K562 (cell line): ENCODE measurements around the gene RNF224. TPM values are rescaled to one million over a fixed set of nuclear protein-coding genes. Genes with fewer than 3 reads are reported as not detected.

Experiments
- BRCA1 ChIP-seq, 2 experiments: fragments of 450-650 bp in 1 of 2; sonication (generic) in 1 of 2; formaldehyde crosslinking in 1 of 2; IDR thresholded peaks; 2 replicates each; pipeline versions ENCODE4 v1.5.0 to v1.6.1; 2017 to 2020; ENCODE audit warnings: mild to moderate bottlenecking in 1 of 2, missing genetic modification reagents in 1 of 2
- CEBPB ChIP-seq: fragments of 450-650 bp; IDR thresholded peaks from 2 replicates; pipeline ENCODE4 v1.6.1; 2016; ENCODE audit warnings: missing genetic modification characterization, missing compliant biosample characterization
- DIDO1 ChIP-seq: fragments of 450-650 bp; IDR thresholded peaks from 2 replicates; pipeline ENCODE4 v1.6.1; 2016; ENCODE audit warnings: low read depth, missing biosample characterization, missing genetic modification characterization
- EHMT2 ChIP-seq: fragments of 450-650 bp; IDR thresholded peaks from 2 replicates; pipeline ENCODE4 v1.6.1; 2018; ENCODE audit warnings: antibody characterized with exemption
- GATAD2A ChIP-seq: fragments of 450-650 bp; IDR thresholded peaks from 2 replicates; pipeline ENCODE4 v1.6.1; 2017
- MAFF ChIP-seq: IDR thresholded peaks from 2 replicates; pipeline ENCODE4 v1.6.1; 2012; ENCODE audit warnings: low read length, improper control_type of control experiment
- NFE2L1 ChIP-seq: fragments of 450-650 bp; IDR thresholded peaks from 2 replicates; pipeline ENCODE4 v1.6.1; 2016; ENCODE audit warnings: missing genetic modification characterization, low read depth, mild to moderate bottlenecking, missing compliant biosample characterization, moderate library complexity, borderline replicate concordance
- NR2C1 ChIP-seq, 2 experiments: fragments of 450-650 bp; IDR thresholded peaks; 2 replicates each; pipeline ENCODE4 v1.6.1; 2017; ENCODE audit warnings: mild to moderate bottlenecking in 2 of 2, antibody characterized with exemption in 1 of 2, inconsistent platforms in 1 of 2, missing compliant biosample characterization in 1 of 2, missing genetic modification characterization in 1 of 2
- PHTF2 ChIP-seq: fragments of 250-450 bp; sonication (Bioruptor Pico); IDR thresholded peaks from 2 replicates; pipeline ENCODE4 v1.5.0; 2021; ENCODE audit warnings: mild to moderate bottlenecking
- RCOR1 ChIP-seq, 2 experiments: IDR thresholded peaks; 2 replicates each; pipeline ENCODE4 v1.6.1; 2012; ENCODE audit warnings: low read depth in 2 of 2, low read length in 2 of 2, borderline replicate concordance in 1 of 2, improper control_type of control experiment in 1 of 2
- SAFB ChIP-seq: fragments of 200-400 bp; formaldehyde crosslinking; IDR thresholded peaks from 2 replicates; pipeline ENCODE4 v1.6.1; 2017; ENCODE audit warnings: low read depth, low read length, borderline replicate concordance
- SMAD1 ChIP-seq: fragments of 150-350 bp; IDR thresholded peaks from 2 replicates; pipeline ENCODE4 v1.6.1; 2014; ENCODE audit warnings: low read length, low read depth; ENCODE audit not compliant: partially characterized antibody
- TAF15 ChIP-seq: fragments of 200-400 bp; formaldehyde crosslinking; IDR thresholded peaks from 2 replicates; pipeline ENCODE4 v1.6.1; 2017; ENCODE audit warnings: mild to moderate bottlenecking, low read depth, low read length, moderate library complexity
- WHSC1 ChIP-seq: IDR thresholded peaks from one replicate; pipeline ENCODE4 v1.6.1; 2012; ENCODE audit warnings: low read length, control low read depth, inconsistent platforms
- ZC3H4 ChIP-seq: sonication (generic); formaldehyde crosslinking; IDR thresholded peaks from 2 replicates; pipeline ENCODE4 v1.9.0; 2021; ENCODE audit warnings: missing genetic modification reagents, borderline replicate concordance
- ZNF175 ChIP-seq: fragments of 200-800 bp; sonication (Bioruptor generic); IDR thresholded peaks from 2 replicates; pipeline ENCODE4 v1.6.1; 2016; ENCODE audit warnings: low read depth, mild to moderate bottlenecking, missing genetic modification characterization, missing compliant biosample characterization
- ZNF217 ChIP-seq: sonication (generic); formaldehyde crosslinking; IDR thresholded peaks from 2 replicates; pipeline ENCODE4 v1.8.0; 2022; ENCODE audit warnings: mild to moderate bottlenecking, missing genetic modification reagents
- ZNF324 ChIP-seq: fragments of 250-450 bp; sonication (Bioruptor Pico); IDR thresholded peaks from 2 replicates; pipeline ENCODE4 v1.4.0; 2020; ENCODE audit warnings: mild to moderate bottlenecking
- ZNF384 ChIP-seq: IDR thresholded peaks from 2 replicates; pipeline ENCODE4 v1.6.1; 2012; ENCODE audit warnings: low read depth, low read length, improper control_type of control experiment
- polyA plus RNA-seq, 8 experiments: library from polyadenylated mRNA; depleted of rRNA in 4 of 8; stranded (reverse) in 5 of 8; unstranded in 3 of 8; fragments of >200 nt; fragmentation: Nextera tagmentation in 2 of 8; fragmentation: Illumina TruSeq in 1 of 8; extraction: Ambion mirVana in 2 of 8; extraction: Trizol in 1 of 8; gene quantifications; 2 replicates each; pipeline versions ENCODE4 v1.2.1 to v1.2.3, GENCODE V29; 2011 to 2014; ENCODE audit warnings: inconsistent platforms in 1 of 8, missing spikeins in 1 of 8
- total RNA-seq, 7 experiments: library from RNA; depleted of rRNA in 6 of 7; stranded (reverse); fragments of >200 nt in 6 of 7; fragmentation: Illumina TruSeq in 2 of 7; extraction: Trizol in 2 of 7; gene quantifications; 2 replicates each; pipeline versions ENCODE4 v1.2.1 to v1.2.3, GENCODE V29; 2011 to 2021; ENCODE audit warnings: low replicate concordance in 1 of 7
- TF ChIP-seq, protein P1 (sequence below): fragments of 450-650 bp; conservative IDR thresholded peaks from 2 replicates; pipeline ENCODE4 v1.6.1; 2016; ENCODE audit warnings: missing genetic modification characterization, low read depth, mild to moderate bottlenecking, control low read depth, missing compliant biosample characterization
- TF ChIP-seq, protein P2 (sequence below): fragments of 450-650 bp; IDR thresholded peaks from 2 replicates; pipeline ENCODE4 v1.6.1; 2016; ENCODE audit warnings: missing biosample characterization, missing genetic modification characterization
- TF ChIP-seq, protein P3 (sequence below): fragments of 450-650 bp; IDR thresholded peaks from 2 replicates; pipeline ENCODE4 v1.6.1; 2017; ENCODE audit warnings: mild to moderate bottlenecking, moderate library complexity
- TF ChIP-seq, protein P4 (sequence below): sonication (generic); formaldehyde crosslinking; IDR thresholded peaks from 2 replicates; pipeline ENCODE4 v1.8.0; 2022; ENCODE audit warnings: mild to moderate bottlenecking, low read depth, missing genetic modification reagents

The RNF224 gene
- total and polyA plus RNA-seq, 9 of the 15 experiments (the other 6 are each of a cell fraction or from before 2014, with no cell fraction given): not detected

DNA sequence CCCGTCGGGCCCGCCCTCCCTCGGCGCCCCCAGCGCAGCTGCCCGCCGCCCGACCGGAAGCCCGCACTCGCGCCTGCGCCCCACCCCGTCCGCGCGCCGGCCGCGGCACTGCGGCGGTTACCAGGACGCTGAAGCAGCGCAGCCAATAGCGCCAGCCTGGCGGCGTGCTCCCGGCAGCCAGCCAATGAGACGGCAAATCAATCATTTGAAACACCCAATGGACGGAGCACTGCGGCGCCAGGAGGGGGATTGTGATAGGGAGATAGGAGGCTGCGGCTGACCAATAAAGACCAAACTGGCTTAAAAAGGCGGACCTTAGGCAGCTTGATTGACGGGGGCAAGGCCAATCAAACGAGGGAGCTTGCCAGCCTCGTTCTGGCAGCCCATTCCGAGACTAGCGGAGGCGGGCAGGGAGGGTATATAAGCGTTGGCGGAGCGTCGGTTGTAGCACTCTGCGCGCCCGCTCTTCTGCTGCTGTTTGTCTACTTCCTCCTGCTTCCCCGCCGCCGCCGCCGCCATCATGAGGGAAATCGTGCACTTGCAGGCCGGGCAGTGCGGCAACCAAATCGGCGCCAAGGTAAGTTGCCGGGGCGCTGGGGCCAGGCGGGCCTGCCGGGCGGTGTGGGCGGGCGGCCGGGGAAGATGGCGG lies 13.7 kb downstream of the RNF224 start, which contains the start of gene TUBB4B (continued):
- TF ChIP-seq NFE2L1 (tag) (no peak), GATAD2A (no peak), CEBPB (no peak), MAFF (no peak), ZNF175 (no peak), BRCA1 (IDR thresholded peaks at IDR 0.05) (no peak), BRCA1 (CRISPR knock-in tag; IDR thresholded peaks at IDR 0.05) (no peak), PHTF2 (no peak), DIDO1 (tag) (no peak), ZNF324 (CRISPR knock-in tag) (no peak), SMAD1 (peak; percentile 92), ZNF217 (no peak), ZC3H4 (CRISPR knock-in tag) (no peak), SAFB (no peak), EHMT2 (no peak), WHSC1 (no peak), RCOR1 (IDR thresholded peaks at IDR 0.05; ENCODE audit: borderline replicate concordance in 1 of 2, low read depth in 2 of 2, low read length in 2 of 2) (0 out of 4 replicates have a peak, but pooled peaks of 1 of the 2 experiments have one; percentile 31), TAF15 (no peak), ZNF384 (no peak), NR2C1 (IDR thresholded peaks at IDR 0.05) (no peak), NR2C1 (tag; IDR thresholded peaks at IDR 0.05) (no peak)
- TF ChIP-seq, protein P1, sequence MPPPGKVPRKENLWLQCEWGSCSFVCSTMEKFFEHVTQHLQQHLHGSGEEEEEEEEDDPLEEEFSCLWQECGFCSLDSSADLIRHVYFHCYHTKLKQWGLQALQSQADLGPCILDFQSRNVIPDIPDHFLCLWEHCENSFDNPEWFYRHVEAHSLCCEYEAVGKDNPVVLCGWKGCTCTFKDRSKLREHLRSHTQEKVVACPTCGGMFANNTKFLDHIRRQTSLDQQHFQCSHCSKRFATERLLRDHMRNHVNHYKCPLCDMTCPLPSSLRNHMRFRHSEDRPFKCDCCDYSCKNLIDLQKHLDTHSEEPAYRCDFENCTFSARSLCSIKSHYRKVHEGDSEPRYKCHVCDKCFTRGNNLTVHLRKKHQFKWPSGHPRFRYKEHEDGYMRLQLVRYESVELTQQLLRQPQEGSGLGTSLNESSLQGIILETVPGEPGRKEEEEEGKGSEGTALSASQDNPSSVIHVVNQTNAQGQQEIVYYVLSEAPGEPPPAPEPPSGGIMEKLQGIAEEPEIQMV (tag): no peak
- TF ChIP-seq, protein P2, sequence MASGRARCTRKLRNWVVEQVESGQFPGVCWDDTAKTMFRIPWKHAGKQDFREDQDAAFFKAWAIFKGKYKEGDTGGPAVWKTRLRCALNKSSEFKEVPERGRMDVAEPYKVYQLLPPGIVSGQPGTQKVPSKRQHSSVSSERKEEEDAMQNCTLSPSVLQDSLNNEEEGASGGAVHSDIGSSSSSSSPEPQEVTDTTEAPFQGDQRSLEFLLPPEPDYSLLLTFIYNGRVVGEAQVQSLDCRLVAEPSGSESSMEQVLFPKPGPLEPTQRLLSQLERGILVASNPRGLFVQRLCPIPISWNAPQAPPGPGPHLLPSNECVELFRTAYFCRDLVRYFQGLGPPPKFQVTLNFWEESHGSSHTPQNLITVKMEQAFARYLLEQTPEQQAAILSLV (tag): no peak
- TF ChIP-seq, protein P3, sequence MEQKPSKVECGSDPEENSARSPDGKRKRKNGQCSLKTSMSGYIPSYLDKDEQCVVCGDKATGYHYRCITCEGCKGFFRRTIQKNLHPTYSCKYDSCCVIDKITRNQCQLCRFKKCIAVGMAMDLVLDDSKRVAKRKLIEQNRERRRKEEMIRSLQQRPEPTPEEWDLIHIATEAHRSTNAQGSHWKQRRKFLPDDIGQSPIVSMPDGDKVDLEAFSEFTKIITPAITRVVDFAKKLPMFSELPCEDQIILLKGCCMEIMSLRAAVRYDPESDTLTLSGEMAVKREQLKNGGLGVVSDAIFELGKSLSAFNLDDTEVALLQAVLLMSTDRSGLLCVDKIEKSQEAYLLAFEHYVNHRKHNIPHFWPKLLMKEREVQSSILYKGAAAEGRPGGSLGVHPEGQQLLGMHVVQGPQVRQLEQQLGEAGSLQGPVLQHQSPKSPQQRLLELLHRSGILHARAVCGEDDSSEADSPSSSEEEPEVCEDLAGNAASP: no peak
- TF ChIP-seq, protein P4, sequence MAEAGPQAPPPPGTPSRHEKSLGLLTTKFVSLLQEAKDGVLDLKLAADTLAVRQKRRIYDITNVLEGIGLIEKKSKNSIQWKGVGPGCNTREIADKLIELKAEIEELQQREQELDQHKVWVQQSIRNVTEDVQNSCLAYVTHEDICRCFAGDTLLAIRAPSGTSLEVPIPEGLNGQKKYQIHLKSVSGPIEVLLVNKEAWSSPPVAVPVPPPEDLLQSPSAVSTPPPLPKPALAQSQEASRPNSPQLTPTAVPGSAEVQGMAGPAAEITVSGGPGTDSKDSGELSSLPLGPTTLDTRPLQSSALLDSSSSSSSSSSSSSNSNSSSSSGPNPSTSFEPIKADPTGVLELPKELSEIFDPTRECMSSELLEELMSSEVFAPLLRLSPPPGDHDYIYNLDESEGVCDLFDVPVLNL (CRISPR knock-in tag): no peak
